Chondrocyte (in vitro differentiated cells): ENCODE results near the gene STIL. TPM values are rescaled to one million over a fixed set of nuclear protein-coding genes. Genes with fewer than 3 reads are reported as not detected.
A peak's percentile ranks its signal among the peaks of the same experiment; 100 is the strongest.

Experiments used
- DNase-seq: peaks from one replicate; pipeline ENCODE4 v3.0.0; 2021; ENCODE audit warnings: mixed read lengths, low spot score
- H3K27ac Mint-ChIP-seq: one replicate; pipeline ENCODE4 v1.8.0; 2021; ENCODE audit warnings: mild to moderate bottlenecking, moderate library complexity, mixed read lengths; ENCODE audit not compliant: unreplicated experiment
- H3K27me3 Mint-ChIP-seq: 2 replicates; pipeline ENCODE4 v1.8.0; 2021; ENCODE audit warnings: low read depth, mixed read lengths
- H3K36me3 Mint-ChIP-seq: 2 replicates; pipeline ENCODE4 v1.8.0; 2021; ENCODE audit warnings: low read depth, mixed read lengths
- H3K4me1 Mint-ChIP-seq: 2 replicates; pipeline ENCODE4 v1.8.0; 2021; ENCODE audit warnings: low read depth, mild to moderate bottlenecking, mixed read lengths
- H3K4me3 Mint-ChIP-seq: one replicate; pipeline ENCODE4 v1.8.0; 2021; ENCODE audit warnings: mild to moderate bottlenecking, moderate library complexity, mixed read lengths; ENCODE audit not compliant: unreplicated experiment
- H3K9me3 Mint-ChIP-seq: 2 replicates; pipeline ENCODE4 v1.8.0; 2021; ENCODE audit warnings: low read depth, mixed read lengths
- CTCF ChIP-seq: fragments of 200-600 bp; sonication (generic); IDR thresholded peaks from 2 replicates; pipeline ENCODE4 v1.5.0; 2021; ENCODE audit warnings: antibody characterized with exemption, mild to moderate bottlenecking, moderate library complexity
- total RNA-seq: library from RNA; stranded (reverse); gene quantifications from 3 replicates; pipeline ENCODE4 v1.2.1, GENCODE V29; 2021

Gene STIL
- total RNA-seq, 1 donor from 2014 or later: 5.0 TPM

DNA sequence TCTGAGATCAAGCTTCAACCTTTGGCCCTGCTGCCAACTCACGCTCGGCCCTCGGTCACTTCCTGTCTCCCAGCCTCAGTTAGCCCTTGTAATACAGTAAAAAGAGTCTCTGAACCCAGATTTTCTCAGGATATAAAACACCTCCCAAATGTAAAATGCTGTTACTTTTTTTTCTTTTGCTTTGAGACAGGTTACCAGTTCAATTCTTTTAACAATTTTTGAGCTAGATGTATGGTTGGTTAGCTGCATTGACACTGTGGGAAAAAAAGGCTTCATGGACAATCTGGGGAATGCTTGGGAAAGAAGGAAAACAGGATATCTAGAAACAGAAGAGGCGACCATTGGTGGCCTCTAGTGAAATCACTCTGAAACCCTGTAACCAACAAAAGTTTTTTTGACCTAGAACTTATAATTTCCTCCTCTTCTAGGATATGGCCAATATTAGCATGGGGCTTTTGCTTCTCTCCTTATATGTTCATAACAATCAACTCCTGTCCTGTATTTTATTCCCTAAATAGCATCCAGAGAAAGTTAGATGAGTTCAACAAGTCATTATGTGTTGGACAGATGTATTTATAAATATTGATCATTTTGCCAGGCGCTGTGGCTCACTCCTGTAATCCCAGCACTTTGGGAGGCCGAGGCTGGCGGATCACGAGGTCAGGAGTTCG, 21.0 kb upstream of the STIL start:
- H3K4me3 Mint-ChIP-seq: peak overlapping the region; percentile 93
- no peak for DNase-seq
- no peaks in the 10 kb centered on the region for H3K9me3 Mint-ChIP-seq
- H3K27ac Mint-ChIP-seq: peak overlapping the region; percentile 98
- no peaks in the 10 kb centered on the region for H3K36me3 Mint-ChIP-seq
- peaks cover 29% of the 10 kb centered on the region for H3K4me1 Mint-ChIP-seq
- H3K27me3 Mint-ChIP-seq: no peaks in the 10 kb centered on the region
- TF ChIP-seq CTCF: no peak

DNA sequence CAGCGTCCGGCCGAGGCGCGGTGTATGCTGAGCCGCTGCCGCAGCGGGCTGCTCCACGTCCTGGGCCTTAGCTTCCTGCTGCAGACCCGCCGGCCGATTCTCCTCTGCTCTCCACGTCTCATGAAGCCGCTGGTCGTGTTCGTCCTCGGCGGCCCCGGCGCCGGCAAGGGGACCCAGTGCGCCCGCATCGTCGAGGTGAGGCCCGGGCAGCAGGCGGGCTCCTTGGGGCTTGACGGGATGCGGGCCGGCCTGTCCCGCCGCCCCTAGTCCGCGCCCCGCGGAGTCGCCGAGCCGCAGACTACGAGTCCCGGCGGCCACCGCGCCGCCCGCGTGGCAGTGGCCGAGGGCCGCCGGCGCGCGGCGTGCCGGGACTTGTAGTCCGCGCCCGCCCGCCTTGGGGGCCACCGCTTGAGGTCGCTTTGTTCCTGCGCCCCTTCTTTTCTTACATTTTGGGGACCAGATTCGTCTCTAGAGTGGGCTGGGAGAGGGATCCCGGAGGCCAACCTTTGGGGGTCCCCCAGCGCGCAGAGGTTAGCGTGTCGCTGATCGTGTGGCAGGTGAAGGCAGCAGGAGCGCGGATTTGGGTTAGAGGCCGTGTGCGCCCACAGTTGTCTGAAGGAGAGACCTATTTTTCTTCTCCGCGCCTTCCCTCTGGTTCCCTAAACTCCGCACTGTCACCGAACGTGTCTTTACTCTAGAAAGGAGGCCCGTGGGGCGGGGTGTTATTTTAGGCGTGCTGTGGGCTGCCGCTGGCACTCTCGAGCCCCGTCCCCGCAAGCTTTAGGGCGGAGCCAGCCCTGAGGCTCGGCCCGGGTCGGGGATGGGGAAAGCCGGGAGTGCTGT, 20.2 kb upstream of the STIL start:
- TF ChIP-seq CTCF: peak; percentile 59
- Mint-ChIP-seq H3K4me1 (peaks cover 24% of the 10 kb centered on the region), H3K36me3 (no peaks in the 10 kb centered on the region), H3K4me3 (peak overlapping the region; percentile 93), H3K27ac (peak overlapping the region; percentile 98), H3K9me3 (no peaks in the 10 kb centered on the region), H3K27me3 (no peaks in the 10 kb centered on the region)
- no peak for DNase-seq

DNA sequence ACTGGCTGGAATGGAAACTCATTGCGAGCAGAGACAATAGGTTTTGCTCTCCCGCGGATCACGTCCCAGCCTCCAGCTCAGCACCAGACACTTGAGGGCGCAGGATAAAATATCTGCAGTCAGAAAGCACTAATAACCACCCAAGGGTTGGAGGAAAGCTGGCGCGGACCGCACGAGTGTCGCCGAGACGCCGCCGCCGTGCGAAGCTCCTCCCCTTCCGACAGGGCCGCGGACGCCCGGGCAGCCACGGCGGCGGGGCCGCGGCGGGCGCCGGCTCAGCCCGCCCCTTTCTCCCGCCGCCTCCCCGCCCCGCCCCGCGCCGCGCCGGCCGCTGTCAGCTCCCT, 19.6 kb upstream of the STIL start, which contains the start of gene CMPK1:
CMPK1 (plus strand) TSS at position 213 of the 344 bp plus-strand sequence. CDS start 156 bp downstream, outside the sequence.
- H3K4me3 Mint-ChIP-seq: peak within 1 kb of the TSS; percentile 93
- peak; percentile 65 for TF ChIP-seq CTCF
- H3K27me3 Mint-ChIP-seq: no peaks in the 10 kb centered on the region
- H3K9me3 Mint-ChIP-seq: no peaks in the 10 kb centered on the region
- peaks cover 20% of the 10 kb centered on the region for H3K4me1 Mint-ChIP-seq
- H3K36me3 Mint-ChIP-seq: no peaks in the 10 kb centered on the region
- H3K27ac Mint-ChIP-seq: peak within 1 kb of the TSS; percentile 98
- no peak for DNase-seq

DNA sequence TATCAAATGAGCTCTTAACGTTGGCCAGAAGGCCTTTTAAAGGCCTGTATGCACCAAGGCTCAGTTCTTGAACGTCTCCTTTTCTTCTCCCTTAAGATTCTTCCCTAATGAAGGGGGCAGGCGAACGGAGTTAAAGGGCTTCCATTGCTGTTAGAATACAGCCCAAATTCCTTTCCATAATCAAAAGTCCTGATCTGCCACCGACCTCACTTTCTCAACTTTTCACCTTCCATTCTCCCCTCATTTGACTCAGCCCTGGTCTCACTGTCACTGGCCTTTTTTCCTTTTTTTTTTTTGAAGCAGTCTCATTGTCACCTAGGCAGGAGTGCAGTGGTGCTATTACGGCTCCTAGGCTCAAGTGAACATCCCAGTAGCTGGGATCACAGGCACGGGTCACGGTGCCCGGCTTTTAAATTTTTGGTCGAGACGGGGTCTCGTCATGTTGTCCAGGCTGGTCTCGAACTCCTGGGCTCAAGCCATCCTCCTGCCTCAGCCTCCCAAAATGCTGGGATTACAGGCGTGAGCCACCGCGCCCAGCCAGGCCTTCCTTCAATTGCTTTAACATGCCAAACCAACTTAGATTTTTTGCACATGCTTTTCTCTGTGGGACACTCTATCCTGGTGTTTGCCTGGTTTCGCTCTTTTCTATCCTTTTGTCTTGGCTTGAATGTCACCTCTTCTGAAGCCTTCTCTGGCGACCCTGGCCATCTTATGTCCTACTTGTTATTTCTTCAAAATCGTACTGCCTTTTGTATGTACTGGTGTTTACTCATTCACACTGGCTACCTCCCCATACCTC, 19.0 kb upstream of the STIL start:
- peaks cover 15% of the 10 kb centered on the region for H3K4me1 Mint-ChIP-seq
- no peaks in the 10 kb centered on the region for H3K27me3 Mint-ChIP-seq
- no peak for TF ChIP-seq CTCF
- H3K9me3 Mint-ChIP-seq: no peaks in the 10 kb centered on the region
- no peaks in the 10 kb centered on the region for H3K36me3 Mint-ChIP-seq
- no peak overlapping the region for H3K27ac Mint-ChIP-seq
- no peak overlapping the region for H3K4me3 Mint-ChIP-seq
- DNase-seq: no peak

GRCh38 chr1:47331875-47332274, 17.9 kb upstream of the STIL start:
- Mint-ChIP-seq H3K27me3 (no peaks in the 10 kb centered on the region), H3K9me3 (no peaks in the 10 kb centered on the region), H3K27ac (no peak overlapping the region), H3K36me3 (no peaks in the 10 kb centered on the region), H3K4me1 (peaks cover 14% of the 10 kb centered on the region), H3K4me3 (no peak overlapping the region)
- TF ChIP-seq CTCF: no peak
- DNase-seq: no peak
